Stimulated activated CD8-positive, alpha-beta memory T cell treated with anti-CD3 and anti-CD28 coated beads, Interleukin-15, amount 100 ng/mL, for 24 hours (primary cell): ENCODE data around the gene ILF3.
A peak's percentile ranks its signal among the peaks of the same experiment; 100 is the strongest.

Source experiments
- DNase-seq: peaks from one replicate; pipeline ENCODE4 v3.0.0-alpha.2; 2020; ENCODE audit warnings: low read depth

The ILF3 gene

GRCh38 chr19:10695401-10696398, 41.6 kb downstream of the ILF3 start:
- peak; percentile 69 for DNase-seq

GRCh38 chr19:10699650-10700335, 45.6 kb downstream of the ILF3 start:
- DNase-seq = peak; percentile 37

GRCh38 chr19:10701955-10702525, 47.9 kb downstream of the ILF3 start:
- no peak for DNase-seq

- no peak for DNase-seq
These were observed 52.8 kb downstream of the ILF3 start for GRCh38 chr19:10706990-10707389.

- no peak for DNase-seq
These were observed 53.3 kb downstream of the ILF3 start for GRCh38 chr19:10707440-10707839.

GRCh38 chr19:10708291-10708690, 54.1 kb downstream of the ILF3 start:
- no peak for DNase-seq

- no peak for DNase-seq
These were observed 57.9 kb downstream of the ILF3 start for GRCh38 chr19:10712045-10712444.

GRCh38 chr19:10712754-10713153, 58.6 kb downstream of the ILF3 start:
- DNase-seq = no peak

GRCh38 chr19:10713317-10713716, 59.2 kb downstream of the ILF3 start:
- no peak for DNase-seq

- no peak for DNase-seq
These were observed 62.9 kb downstream of the ILF3 start for GRCh38 chr19:10717054-10717355.

GRCh38 chr19:10717356-10718204, 63.4 kb downstream of the ILF3 start, which contains the start of gene DNM2:
Gene DNM2, plus strand, starts transcription at chr19:10718079. Its CDS starts 164 bp downstream, at chr19:10718243.
- peak; percentile 95 for DNase-seq

GRCh38 chr19:10718205-10719196, 64.4 kb downstream of the ILF3 start:
- no peak for DNase-seq

GRCh38 chr19:10719466-10719961, 65.4 kb downstream of the ILF3 start:
- no peak for DNase-seq

GRCh38 chr19:10720607-10721125, 66.5 kb downstream of the ILF3 start:
- no peak for DNase-seq

GRCh38 chr19:10723591-10723990, 69.4 kb downstream of the ILF3 start:
- no peak for DNase-seq

- DNase-seq = no peak
These were observed 70.5 kb downstream of the ILF3 start for GRCh38 chr19:10724573-10725071.

- no peak for DNase-seq
These were observed 71.3 kb downstream of the ILF3 start for GRCh38 chr19:10725415-10725814.

- no peak for DNase-seq
These were observed 72.1 kb downstream of the ILF3 start for GRCh38 chr19:10726268-10726667.

- DNase-seq = no peak
These were observed 73.6 kb downstream of the ILF3 start for GRCh38 chr19:10727685-10728201.

GRCh38 chr19:10729411-10729810, 75.3 kb downstream of the ILF3 start:
- DNase-seq = no peak
